Measurements from ENCODE around the gene MPG. TPM values are rescaled to one million over a fixed set of nuclear protein-coding genes. Genes with fewer than 3 reads are reported as not detected.

Gene MPG
- total and polyA plus RNA-seq, 10 of the 15 experiments (the other 5 are each of a cell fraction or from before 2014, with no cell fraction given) = 0.32 to 193 (median 55.7) TPM

DNA sequence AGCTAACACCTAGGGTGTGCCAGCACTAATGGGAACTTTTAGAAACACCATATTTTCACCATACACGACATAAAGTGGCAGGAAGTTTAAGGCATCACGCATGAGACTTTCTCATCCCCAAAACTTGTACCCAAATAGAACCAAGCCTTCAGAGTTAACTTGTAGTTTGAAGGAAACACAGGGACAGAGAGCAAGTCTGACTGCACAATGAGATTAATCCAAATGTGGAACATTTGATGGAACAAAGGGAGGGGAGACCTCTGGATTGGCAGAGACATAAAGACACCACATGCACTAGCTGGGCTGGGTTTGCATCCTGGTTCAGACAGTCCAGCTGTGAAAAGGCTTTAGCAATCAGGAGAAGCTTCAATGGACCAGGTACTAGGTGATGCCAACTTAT is 36.3 kb downstream of the MPG start (continued):
- TF ChIP-seq, protein P1, sequence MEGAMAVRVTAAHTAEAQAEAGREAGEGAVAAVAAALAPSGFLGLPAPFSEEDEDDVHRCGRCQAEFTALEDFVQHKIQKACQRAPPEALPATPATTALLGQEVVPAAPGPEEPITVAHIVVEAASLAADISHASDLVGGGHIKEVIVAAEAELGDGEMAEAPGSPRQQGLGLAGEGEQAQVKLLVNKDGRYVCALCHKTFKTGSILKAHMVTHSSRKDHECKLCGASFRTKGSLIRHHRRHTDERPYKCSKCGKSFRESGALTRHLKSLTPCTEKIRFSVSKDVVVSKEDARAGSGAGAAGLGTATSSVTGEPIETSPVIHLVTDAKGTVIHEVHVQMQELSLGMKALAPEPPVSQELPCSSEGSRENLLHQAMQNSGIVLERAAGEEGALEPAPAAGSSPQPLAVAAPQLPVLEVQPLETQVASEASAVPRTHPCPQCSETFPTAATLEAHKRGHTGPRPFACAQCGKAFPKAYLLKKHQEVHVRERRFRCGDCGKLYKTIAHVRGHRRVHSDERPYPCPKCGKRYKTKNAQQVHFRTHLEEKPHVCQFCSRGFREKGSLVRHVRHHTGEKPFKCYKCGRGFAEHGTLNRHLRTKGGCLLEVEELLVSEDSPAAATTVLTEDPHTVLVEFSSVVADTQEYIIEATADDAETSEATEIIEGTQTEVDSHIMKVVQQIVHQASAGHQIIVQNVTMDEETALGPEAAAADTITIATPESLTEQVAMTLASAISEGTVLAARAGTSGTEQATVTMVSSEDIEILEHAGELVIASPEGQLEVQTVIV (IDR thresholded peaks at IDR 0.05; ENCODE audit: borderline replicate concordance, partially characterized antibody) = no peak

DNA sequence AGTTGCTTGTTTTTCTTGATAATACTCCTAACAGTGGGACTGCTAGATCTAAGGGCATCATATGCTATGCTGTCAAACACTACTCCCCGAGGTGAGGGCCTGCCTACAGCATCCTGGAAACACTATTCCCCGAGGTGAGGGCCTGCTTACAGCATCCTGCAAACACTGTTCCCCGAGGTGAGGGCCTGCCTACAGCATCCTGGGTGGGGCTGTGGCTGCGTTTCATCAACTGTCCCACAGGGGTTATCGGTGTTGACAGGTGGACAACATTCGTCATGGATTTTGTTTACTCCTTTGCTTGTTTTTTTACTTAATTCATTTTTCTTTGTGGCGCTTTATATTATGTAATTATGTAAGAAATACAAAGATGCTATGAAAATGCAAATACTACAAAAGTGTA is 38.0 kb downstream of the MPG start:
- no peaks in the 10 kb centered on the region for H3K27me3 ChIP-seq (replicated peaks in 1 of 2; ENCODE audit: control insufficient read depth in 2 of 2, insufficient read depth in 2 of 2, low read length in 1 of 2)
- no peaks in the 10 kb centered on the region for H3K9me3 ChIP-seq (replicated peaks; ENCODE audit: control insufficient read depth, insufficient read depth, low read length)
- H3K4me1 ChIP-seq (ENCODE audit: control insufficient read depth, insufficient read depth, low read length) = no peaks in the 10 kb centered on the region
- H3K9ac ChIP-seq (ENCODE audit: control insufficient read depth, insufficient read depth, low read length) = no peak overlapping the region
- ChIA-PET RAD21 (ENCODE audit: unreplicated experiment) (interaction anchor here (1.0 kb wide), 1 partner anchor 15 kb away, joined by 3 read pairs; no protein-coding TSS in a partner anchor), POLR2A (no interaction called here), CTCF (interaction anchor here (1.2 to 4.9 kb wide), 6 partner anchors 11 to 246 kb away, joined by 3 to 37 read pairs (median 6); no protein-coding TSS in a partner anchor), SMC1A (ENCODE audit: uncharacterized antibody, unreplicated experiment) (interaction anchor here (3.3 kb wide), 1 partner anchor 246 kb away, joined by 12 read pairs; no protein-coding TSS in a partner anchor)
- H3K27ac ChIP-seq (ENCODE audit: control insufficient read depth, insufficient read depth) = no peak overlapping the region
- FAIRE-seq (no peak), ATAC-seq (no peak), DNase-seq (ENCODE audit: low read depth, low spot score) (no peak)
- peaks cover 12% of the 10 kb centered on the region in 2 experiments; a peak in 3 of 4 replicates for H3K36me3 ChIP-seq (ENCODE audit: control insufficient read depth in 2 of 2, insufficient read depth in 2 of 2, low read length in 1 of 2)
- TF ChIP-seq POLR2A (IDR thresholded peaks at IDR 0.05; ENCODE audit: low read depth, low read length) = no peak
- no peak for TF ChIP-seq SIN3A (IDR thresholded peaks at IDR 0.05; ENCODE audit: low read depth, low read length)
- TF ChIP-seq SRF (IDR thresholded peaks at IDR 0.05; ENCODE audit: low read depth in 2 of 2, low read length in 2 of 2) = no peak
- no peak for TF ChIP-seq JUNB (IDR thresholded peaks at IDR 0.05)
- no peak for TF ChIP-seq TBL1XR1 (IDR thresholded peaks at IDR 0.05; ENCODE audit: low read depth, low read length)
- TF ChIP-seq ATF7 (IDR thresholded peaks at IDR 0.05; ENCODE audit: low read depth) = no peak
- TF ChIP-seq, protein P2, sequence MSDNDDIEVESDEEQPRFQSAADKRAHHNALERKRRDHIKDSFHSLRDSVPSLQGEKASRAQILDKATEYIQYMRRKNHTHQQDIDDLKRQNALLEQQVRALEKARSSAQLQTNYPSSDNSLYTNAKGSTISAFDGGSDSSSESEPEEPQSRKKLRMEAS (IDR thresholded peaks at IDR 0.05; ENCODE audit: low read depth, low read length) = no peak
- TF ChIP-seq BCL11A (IDR thresholded peaks at IDR 0.05; ENCODE audit: low read depth, low read length) = no peak
- no peak for TF ChIP-seq ESRRA (IDR thresholded peaks at IDR 0.05; ENCODE audit: low read length)
- TF ChIP-seq, protein P3, sequence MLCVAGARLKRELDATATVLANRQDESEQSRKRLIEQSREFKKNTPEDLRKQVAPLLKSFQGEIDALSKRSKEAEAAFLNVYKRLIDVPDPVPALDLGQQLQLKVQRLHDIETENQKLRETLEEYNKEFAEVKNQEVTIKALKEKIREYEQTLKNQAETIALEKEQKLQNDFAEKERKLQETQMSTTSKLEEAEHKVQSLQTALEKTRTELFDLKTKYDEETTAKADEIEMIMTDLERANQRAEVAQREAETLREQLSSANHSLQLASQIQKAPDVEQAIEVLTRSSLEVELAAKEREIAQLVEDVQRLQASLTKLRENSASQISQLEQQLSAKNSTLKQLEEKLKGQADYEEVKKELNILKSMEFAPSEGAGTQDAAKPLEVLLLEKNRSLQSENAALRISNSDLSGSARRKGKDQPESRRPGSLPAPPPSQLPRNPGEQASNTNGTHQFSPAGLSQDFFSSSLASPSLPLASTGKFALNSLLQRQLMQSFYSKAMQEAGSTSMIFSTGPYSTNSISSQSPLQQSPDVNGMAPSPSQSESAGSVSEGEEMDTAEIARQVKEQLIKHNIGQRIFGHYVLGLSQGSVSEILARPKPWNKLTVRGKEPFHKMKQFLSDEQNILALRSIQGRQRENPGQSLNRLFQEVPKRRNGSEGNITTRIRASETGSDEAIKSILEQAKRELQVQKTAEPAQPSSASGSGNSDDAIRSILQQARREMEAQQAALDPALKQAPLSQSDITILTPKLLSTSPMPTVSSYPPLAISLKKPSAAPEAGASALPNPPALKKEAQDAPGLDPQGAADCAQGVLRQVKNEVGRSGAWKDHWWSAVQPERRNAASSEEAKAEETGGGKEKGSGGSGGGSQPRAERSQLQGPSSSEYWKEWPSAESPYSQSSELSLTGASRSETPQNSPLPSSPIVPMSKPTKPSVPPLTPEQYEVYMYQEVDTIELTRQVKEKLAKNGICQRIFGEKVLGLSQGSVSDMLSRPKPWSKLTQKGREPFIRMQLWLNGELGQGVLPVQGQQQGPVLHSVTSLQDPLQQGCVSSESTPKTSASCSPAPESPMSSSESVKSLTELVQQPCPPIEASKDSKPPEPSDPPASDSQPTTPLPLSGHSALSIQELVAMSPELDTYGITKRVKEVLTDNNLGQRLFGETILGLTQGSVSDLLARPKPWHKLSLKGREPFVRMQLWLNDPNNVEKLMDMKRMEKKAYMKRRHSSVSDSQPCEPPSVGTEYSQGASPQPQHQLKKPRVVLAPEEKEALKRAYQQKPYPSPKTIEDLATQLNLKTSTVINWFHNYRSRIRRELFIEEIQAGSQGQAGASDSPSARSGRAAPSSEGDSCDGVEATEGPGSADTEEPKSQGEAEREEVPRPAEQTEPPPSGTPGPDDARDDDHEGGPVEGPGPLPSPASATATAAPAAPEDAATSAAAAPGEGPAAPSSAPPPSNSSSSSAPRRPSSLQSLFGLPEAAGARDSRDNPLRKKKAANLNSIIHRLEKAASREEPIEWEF (IDR thresholded peaks at IDR 0.05; ENCODE audit: insufficient replicate concordance, low read depth, low read length) = no peak
- TF ChIP-seq, protein P1 (IDR thresholded peaks at IDR 0.05; ENCODE audit: borderline replicate concordance, partially characterized antibody) = no peak
- no peak for TF ChIP-seq HDAC2 (IDR thresholded peaks at IDR 0.05)
- no peak for TF ChIP-seq RUNX3 (IDR thresholded peaks at IDR 0.05; ENCODE audit: low read length)
- no peak for TF ChIP-seq SMC3 (IDR thresholded peaks at IDR 0.05; ENCODE audit: borderline replicate concordance, low read length)
- H3K4me2 ChIP-seq (ENCODE audit: control insufficient read depth, insufficient read depth) = no peak overlapping the region
- intact Hi-C loops (cut with micrococcal nuclease; ENCODE audit: unreplicated experiment) = loop anchor here (2.0 kb wide), 1 partner anchor 65 kb away; the partner anchor contains the start of gene HBQ1
- BruUV-seq (replicated peaks) = no TSS peak
- in situ Hi-C loops (cut with MboI) = no loop called here
- no peaks in the 10 kb centered on the region for H4K20me1 ChIP-seq (ENCODE audit: control insufficient read depth, insufficient read depth)
- no peak overlapping the region for H2AFZ ChIP-seq (ENCODE audit: control insufficient read depth, low read depth, low read length)
- H3K4me3 ChIP-seq = no peak overlapping the region
- 55% methylated on average over 7 of the region's 7 CpGs for WGBS (ENCODE audit: insufficient coverage, insufficient replicate concordance, low lambda C conversion rate, missing lambda C conversion rate)
- no peaks in the 10 kb centered on the region for H3K79me2 ChIP-seq (ENCODE audit: control insufficient read depth, insufficient read depth, low read length)

All from GM12878 (cell line).